HepG2 (cell line): ENCODE results near the gene HDHD3. TPM values are rescaled to one million over a fixed set of nuclear protein-coding genes. Genes with fewer than 3 reads are reported as not detected.

Source experiments
- ASH2L ChIP-seq: fragments of 300-600, 200-600 bp; sonication (generic); IDR thresholded peaks from 2 replicates; pipeline ENCODE4 v1.7.0; 2017; ENCODE audit warnings: low read depth, mild to moderate bottlenecking, moderate library complexity, mixed read lengths, low read length; ENCODE audit not compliant: insufficient read length
- EZH2 ChIP-seq: conservative IDR thresholded peaks from 2 replicates; pipeline ENCODE4 v1.6.1; 2012; ENCODE audit warnings: mild to moderate bottlenecking, low read depth, low read length, moderate library complexity
- FOXJ3 ChIP-seq: sonication (generic); formaldehyde crosslinking; IDR thresholded peaks from 2 replicates; pipeline ENCODE4 v1.4.0; 2020; ENCODE audit warnings: missing genetic modification reagents, mild to moderate bottlenecking, borderline replicate concordance
- FOXM1 ChIP-seq: sonication (generic); formaldehyde crosslinking; IDR thresholded peaks from 2 replicates; pipeline ENCODE4 v1.5.0; 2020; ENCODE audit warnings: missing genetic modification reagents
- GATAD1 ChIP-seq: IDR thresholded peaks from 2 replicates; pipeline ENCODE4 v1.6.1; 2016; ENCODE audit warnings: missing genetic modification reagents, missing compliant biosample characterization
- PHF5A ChIP-seq: IDR thresholded peaks from one replicate; pipeline ENCODE4 v1.6.1; 2018; ENCODE audit warnings: low read depth, missing genetic modification reagents; ENCODE audit not compliant: unreplicated experiment
- SNAI1 ChIP-seq: sonication (generic); formaldehyde crosslinking; IDR thresholded peaks from 2 replicates; pipeline ENCODE4 v1.5.0; 2020; ENCODE audit warnings: mild to moderate bottlenecking, missing genetic modification reagents, borderline replicate concordance
- SPEN ChIP-seq: sonication (generic); formaldehyde crosslinking; IDR thresholded peaks from 2 replicates; pipeline ENCODE4 v1.5.1; 2020; ENCODE audit warnings: low read depth, mild to moderate bottlenecking, missing genetic modification reagents
- TFDP2 ChIP-seq: sonication (generic); formaldehyde crosslinking; IDR thresholded peaks from 2 replicates; pipeline ENCODE4 v1.4.0; 2020; ENCODE audit warnings: missing genetic modification reagents
- TSC22D2 ChIP-seq: sonication (generic); formaldehyde crosslinking; IDR thresholded peaks from 2 replicates; pipeline ENCODE4 v1.5.1; 2020; ENCODE audit warnings: missing genetic modification reagents, mild to moderate bottlenecking, borderline replicate concordance
- ZBTB49 ChIP-seq: sonication (generic); formaldehyde crosslinking; IDR thresholded peaks from 2 replicates; pipeline ENCODE4 v1.4.0; 2020; ENCODE audit warnings: missing genetic modification reagents, borderline replicate concordance
- ZFP36 ChIP-seq: fragments of 150-350 bp; IDR thresholded peaks from 2 replicates; pipeline ENCODE4 v1.6.1; 2018; ENCODE audit warnings: borderline replicate concordance, low read length, low read depth; ENCODE audit not compliant: partially characterized antibody
- ZNF207 ChIP-seq: fragments of 450-650 bp; IDR thresholded peaks from 2 replicates; pipeline ENCODE4 v1.6.1; 2016; ENCODE audit warnings: antibody characterized with exemption, borderline replicate concordance
- ZNF282 ChIP-seq: fragments of 450-650 bp; IDR thresholded peaks from 2 replicates; pipeline ENCODE4 v1.6.1; 2018; ENCODE audit not compliant: partially characterized antibody
- ZNF646 ChIP-seq: sonication (generic); formaldehyde crosslinking; IDR thresholded peaks from 2 replicates; pipeline ENCODE4 v1.9.0; 2021; ENCODE audit warnings: mild to moderate bottlenecking, missing genetic modification reagents
- polyA plus RNA-seq, 8 experiments: library from polyadenylated mRNA; depleted of rRNA in 3 of 8; stranded (reverse) in 7 of 8; unstranded in 1 of 8; fragments of >200 nt; fragmentation: Illumina TruSeq in 4 of 8; extraction: Trizol in 4 of 8; gene quantifications; 2 replicates each; pipeline versions ENCODE4 v1.2.1 to v1.2.3, GENCODE V29; 2011 to 2016; ENCODE audit warnings: low read depth in 4 of 8, missing spikeins in 1 of 8, mixed read lengths in 1 of 8; ENCODE audit not compliant: insufficient read depth in 1 of 8
- total RNA-seq, 5 experiments: library from RNA; depleted of rRNA; stranded (reverse); fragments of >200 nt; fragmentation: Illumina TruSeq; extraction: Trizol; gene quantifications; 2 replicates each; pipeline ENCODE4 v1.2.3, GENCODE V29; 2016; ENCODE audit warnings: low read depth in 1 of 5
- TF ChIP-seq, protein P1 (sequence below): sonication (generic); formaldehyde crosslinking; IDR thresholded peaks from 2 replicates; pipeline ENCODE4 v1.8.1; 2023; ENCODE audit warnings: mild to moderate bottlenecking, inconsistent platforms, moderate library complexity, missing genetic modification reagents, borderline replicate concordance

The HDHD3 gene
- total and polyA plus RNA-seq, 2 of the 13 experiments (the other 11 are each of a cell fraction or from before 2014, with no cell fraction given) = 23.1 to 38.5 TPM

DNA sequence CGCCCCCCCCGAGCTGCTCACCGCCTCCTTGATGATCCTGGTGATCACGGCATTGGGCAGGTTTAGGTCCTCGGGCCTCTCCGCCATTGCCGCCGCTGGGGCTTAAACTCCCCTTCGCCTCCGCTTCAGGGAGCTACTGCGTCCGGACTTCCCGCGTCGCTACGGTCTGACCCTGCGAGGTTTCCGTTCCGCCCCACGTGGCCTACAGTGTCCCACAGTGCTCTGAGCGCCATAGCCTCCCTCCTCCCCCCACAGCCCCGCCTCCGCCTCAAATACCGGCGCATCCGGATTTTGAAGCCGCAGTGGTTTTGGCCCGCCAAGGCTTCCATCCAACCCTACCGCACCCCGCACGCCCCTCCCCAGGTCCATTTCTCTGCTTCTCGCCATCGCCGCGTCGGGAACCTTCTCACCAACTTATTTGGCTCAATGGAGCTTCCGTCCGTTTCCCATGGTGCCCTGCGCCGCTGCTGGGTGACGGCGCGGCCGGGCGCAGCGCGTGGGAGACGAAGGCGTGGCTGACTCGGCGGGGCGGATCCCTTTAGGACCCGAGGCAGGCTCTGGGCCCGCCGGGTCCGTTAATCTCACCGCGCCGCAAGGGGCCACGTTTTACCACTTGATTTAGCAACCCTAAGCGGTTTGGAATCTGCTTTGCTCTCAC, 33.5 kb upstream of the HDHD3 start, which contains the start of the genes C9orf43 and POLE3 (continued):
- TF ChIP-seq TFDP2 (CRISPR knock-in tag) = peak; percentile 94
- peak; percentile 96 for TF ChIP-seq GATAD1 (CRISPR knock-in tag)
- TF ChIP-seq EZH2 = no peak
- TF ChIP-seq, protein P1, sequence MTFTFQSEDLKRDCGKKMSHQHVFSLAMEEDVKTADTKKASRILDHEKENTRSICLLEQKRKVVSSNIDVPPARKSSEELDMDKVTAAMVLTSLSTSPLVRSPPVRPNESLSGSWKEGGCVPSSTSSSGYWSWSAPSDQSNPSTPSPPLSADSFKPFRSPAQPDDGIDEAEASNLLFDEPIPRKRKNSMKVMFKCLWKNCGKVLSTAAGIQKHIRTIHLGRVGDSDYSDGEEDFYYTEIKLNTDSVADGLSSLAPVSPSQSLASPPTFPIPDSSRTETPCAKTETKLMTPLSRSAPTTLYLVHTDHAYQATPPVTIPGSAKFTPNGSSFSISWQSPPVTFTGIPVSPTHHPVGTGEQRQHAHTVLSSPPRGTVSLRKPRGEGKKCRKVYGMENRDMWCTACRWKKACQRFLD (CRISPR knock-in tag) = peak; percentile 78; the same call in 1 of the 2 replicates
- TF ChIP-seq FOXM1 (CRISPR knock-in tag) = no peak
- TF ChIP-seq ZNF282 = no peak
- TF ChIP-seq ZNF207 = no peak
- peak; percentile 78 for TF ChIP-seq PHF5A
- TF ChIP-seq ASH2L = peak; percentile 99
- TF ChIP-seq FOXJ3 (CRISPR knock-in tag) = 0 out of 2 replicates have a peak, but pooled peaks have one; percentile 29
- TF ChIP-seq SNAI1 (CRISPR knock-in tag) = peak; percentile 70; the same call in 1 of the 2 replicates
- no peak for TF ChIP-seq ZFP36
- TF ChIP-seq ZBTB49 (CRISPR knock-in tag) = no peak
- TF ChIP-seq ZNF646 (CRISPR knock-in tag) = no peak
- peak; percentile 97 for TF ChIP-seq SPEN (CRISPR knock-in tag)
- TF ChIP-seq TSC22D2 = peak; percentile 85; the same call in 1 of the 2 replicates
